Measurements from ENCODE around the gene NEURL1.

NEURL1 gene

GRCh38 chr10:103609231-103610082 lies 116.0 kb downstream of the NEURL1 start:
- no peak for DNase-seq (ENCODE audit: low spot score)

GRCh38 chr10:103610083-103610472 lies 116.6 kb downstream of the NEURL1 start:
- DNase-seq (ENCODE audit: low spot score) = no peak

- DNase-seq (ENCODE audit: low spot score) = no peak
Observed at GRCh38 chr10:103610921-103611511, 117.5 kb downstream of the NEURL1 start.

- DNase-seq (ENCODE audit: low spot score) = no peak
Observed at GRCh38 chr10:103612462-103613365, 119.2 kb downstream of the NEURL1 start.

GRCh38 chr10:103613616-103614015 lies 120.1 kb downstream of the NEURL1 start:
- no peak for DNase-seq (ENCODE audit: low spot score)

- no peak for DNase-seq (ENCODE audit: low spot score)
Observed at GRCh38 chr10:103614306-103615158, 121.0 kb downstream of the NEURL1 start.

GRCh38 chr10:103616705-103617601 lies 123.4 kb downstream of the NEURL1 start:
- DNase-seq (ENCODE audit: low spot score) = no peak

GRCh38 chr10:103617602-103618385 lies 124.3 kb downstream of the NEURL1 start:
- peak; percentile 40 for DNase-seq (ENCODE audit: low spot score)

- peak; percentile 84 for DNase-seq (ENCODE audit: low spot score)
Observed at GRCh38 chr10:103618575-103619423, 125.3 kb downstream of the NEURL1 start.

GRCh38 chr10:103619424-103620351 lies 126.2 kb downstream of the NEURL1 start:
- DNase-seq (ENCODE audit: low spot score) = peak; percentile 43

- DNase-seq (ENCODE audit: low spot score) = no peak
Observed at GRCh38 chr10:103620352-103620740, 126.8 kb downstream of the NEURL1 start.

- peak; percentile 28 for DNase-seq (ENCODE audit: low spot score)
Observed at GRCh38 chr10:103620891-103621782, 127.6 kb downstream of the NEURL1 start.

- no peak for DNase-seq (ENCODE audit: low spot score)
Observed at GRCh38 chr10:103621783-103622125, 128.2 kb downstream of the NEURL1 start.

GRCh38 chr10:103622286-103622685 lies 128.8 kb downstream of the NEURL1 start:
- no peak for DNase-seq (ENCODE audit: low spot score)

- no peak for DNase-seq (ENCODE audit: low spot score)
Observed at GRCh38 chr10:103622935-103623574, 129.6 kb downstream of the NEURL1 start.

GRCh38 chr10:103626178-103626577 lies 132.7 kb downstream of the NEURL1 start:
- DNase-seq (ENCODE audit: low spot score) = no peak

Data from hematopoietic multipotent progenitor cell treated with erythropoietin and hydrocortisone succinate and interleukin-3 and kit ligand, for 17 days (in vitro differentiated cells).